Spinal cord (tissue), 10 donors: Measurements from ENCODE around the gene NCR3LG1. TPM values are rescaled to one million over a fixed set of nuclear protein-coding genes. Genes with fewer than 3 reads are reported as not detected.
A peak's percentile ranks its signal among the peaks of the same experiment; 100 is the strongest.

ENCODE experiments used
- DNase-seq, 6 donors: peaks; one replicate each; pipeline versions ENCODE4 v3.0.0 to v3.0.0-alpha.2; 2013 to 2015; ENCODE audit warnings: low spot score in 6 of 6, low read depth in 4 of 6
- H3K27ac ChIP-seq: one replicate; pipeline ENCODE4 v1.5.1; 2013; ENCODE audit warnings: low read depth, low read length, control low read depth
- H3K27me3 ChIP-seq: one replicate; pipeline ENCODE4 v1.6.1; 2013; ENCODE audit warnings: low read length; ENCODE audit not compliant: control insufficient read depth, insufficient read depth
- H3K36me3 ChIP-seq: one replicate; pipeline ENCODE4 v1.6.1; 2013; ENCODE audit warnings: low read length; ENCODE audit not compliant: control insufficient read depth, insufficient read depth
- H3K4me1 ChIP-seq: one replicate; pipeline ENCODE4 v1.6.1; 2013; ENCODE audit warnings: low read length; ENCODE audit not compliant: control insufficient read depth, insufficient read depth
- H3K4me3 ChIP-seq: one replicate; pipeline ENCODE4 v1.5.1; 2013; ENCODE audit warnings: low read depth, low read length, control low read depth
- H3K9me3 ChIP-seq: one replicate; pipeline ENCODE4 v1.6.1; 2013; ENCODE audit warnings: low read length; ENCODE audit not compliant: control insufficient read depth, insufficient read depth
- WGBS: methylation state at CpG from one replicate; pipeline ENCODE4 v1.1.5; 2013; ENCODE audit warnings: missing lambda C conversion rate; ENCODE audit not compliant: insufficient coverage; 5-methylcytosine and 5-hydroxymethylcytosine counted together
- polyA plus RNA-seq, 2 donors: library from polyadenylated mRNA; unstranded; fragments of 120-200 nt; gene quantifications; one replicate each; pipeline ENCODE4 v1.2.1, GENCODE V29; 2013; ENCODE audit not compliant: insufficient read length in 2 of 2
- total RNA-seq, 2 donors: library from RNA; depleted of rRNA in 1 of 2; stranded (reverse); fragments of 120-200 nt in 1 of 2; fragments of >200 nt in 1 of 2; gene quantifications; one replicate each; pipeline versions ENCODE4 v1.2.3 to v1.2.4, GENCODE V29; 2013 to 2014
- donor health status: healthy.

The NCR3LG1 gene
- total and polyA plus RNA-seq, 4 donors: 6.3 to 14.4 (median 8.1) TPM

DNA sequence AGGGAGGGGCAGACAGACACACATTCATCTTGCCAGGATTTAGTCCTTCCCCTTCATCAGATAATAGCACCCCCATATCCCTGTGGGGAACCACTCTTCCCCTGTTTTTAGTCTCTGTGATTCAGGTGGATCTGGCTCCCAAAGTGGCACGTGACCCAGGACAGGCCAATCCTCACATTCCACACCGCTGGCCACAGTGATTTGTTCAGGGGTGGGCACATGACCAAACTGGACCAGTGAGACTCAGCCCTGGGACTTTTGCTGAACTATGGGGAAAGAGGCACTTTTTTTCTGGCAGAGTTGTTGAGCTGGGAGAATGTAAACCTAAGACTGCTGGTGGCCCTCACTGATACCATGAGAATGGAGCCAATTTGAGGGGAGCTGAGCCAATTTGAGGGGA, 56.0 kb downstream of the NCR3LG1 start:
- Histone ChIP-seq H3K9me3 (no peaks in the 10 kb centered on the region), H3K27ac (no peak overlapping the region), H3K27me3 (no peaks in the 10 kb centered on the region), H3K4me3 (no peak overlapping the region), H3K4me1 (peaks cover 8% of the 10 kb centered on the region), H3K36me3 (peaks cover 7% of the 10 kb centered on the region)
- WGBS: no CpG with 5 or more reads among the region's 2 CpGs
- no peak for DNase-seq

DNA sequence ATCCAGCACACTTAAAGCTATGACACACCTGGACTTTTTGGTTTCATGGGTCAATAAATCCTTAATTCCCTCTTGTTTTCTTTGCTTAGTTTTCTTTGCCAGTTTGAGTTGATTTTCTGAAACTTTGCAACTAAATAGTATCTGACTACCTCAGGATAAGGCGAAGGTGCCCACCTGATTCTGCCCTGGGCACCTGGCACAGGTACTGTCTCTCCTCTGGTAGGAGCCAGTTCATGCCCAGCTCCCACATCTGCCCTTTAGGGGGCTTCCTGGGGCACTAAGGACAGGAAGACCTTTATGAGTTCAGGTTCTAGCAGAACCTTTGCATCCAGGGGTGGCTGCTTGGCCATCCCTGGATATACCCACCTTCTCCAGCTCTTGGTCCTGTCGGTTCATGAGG, 56.4 kb downstream of the NCR3LG1 start:
- Histone ChIP-seq H3K4me3 (no peak overlapping the region), H3K27me3 (no peaks in the 10 kb centered on the region), H3K4me1 (peaks cover 8% of the 10 kb centered on the region), H3K9me3 (no peaks in the 10 kb centered on the region), H3K36me3 (peaks cover 7% of the 10 kb centered on the region), H3K27ac (no peak overlapping the region)
- DNase-seq: no peak
- WGBS: 100% methylated on average over 1 of the region's 2 CpGs

DNA sequence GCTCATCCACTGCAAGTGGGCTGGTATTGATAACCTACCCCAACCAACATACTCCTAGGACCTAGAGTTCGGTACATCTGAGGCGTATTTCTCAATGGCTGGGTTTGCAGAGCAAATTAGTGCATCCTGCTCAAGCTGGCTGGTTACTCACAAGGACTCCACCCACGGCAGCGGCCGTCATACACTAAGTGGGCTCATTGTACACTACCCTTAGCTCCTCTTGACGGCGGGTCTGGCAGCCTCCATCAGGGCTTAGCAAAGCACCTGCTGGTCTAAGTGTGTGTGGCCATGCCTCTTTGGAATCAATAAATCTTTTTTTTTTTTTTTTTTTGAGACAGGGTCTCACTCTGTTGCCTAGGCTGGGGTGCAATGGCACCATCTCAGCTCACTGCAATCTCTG, 57.0 kb downstream of the NCR3LG1 start:
- H3K27ac ChIP-seq: no peak overlapping the region
- WGBS: 90% methylated on average over 5 of the region's 7 CpGs
- no peak overlapping the region for H3K4me3 ChIP-seq
- peaks cover 7% of the 10 kb centered on the region for H3K36me3 ChIP-seq
- H3K4me1 ChIP-seq: peaks cover 8% of the 10 kb centered on the region
- no peaks in the 10 kb centered on the region for H3K9me3 ChIP-seq
- DNase-seq: no peak
- no peaks in the 10 kb centered on the region for H3K27me3 ChIP-seq

DNA sequence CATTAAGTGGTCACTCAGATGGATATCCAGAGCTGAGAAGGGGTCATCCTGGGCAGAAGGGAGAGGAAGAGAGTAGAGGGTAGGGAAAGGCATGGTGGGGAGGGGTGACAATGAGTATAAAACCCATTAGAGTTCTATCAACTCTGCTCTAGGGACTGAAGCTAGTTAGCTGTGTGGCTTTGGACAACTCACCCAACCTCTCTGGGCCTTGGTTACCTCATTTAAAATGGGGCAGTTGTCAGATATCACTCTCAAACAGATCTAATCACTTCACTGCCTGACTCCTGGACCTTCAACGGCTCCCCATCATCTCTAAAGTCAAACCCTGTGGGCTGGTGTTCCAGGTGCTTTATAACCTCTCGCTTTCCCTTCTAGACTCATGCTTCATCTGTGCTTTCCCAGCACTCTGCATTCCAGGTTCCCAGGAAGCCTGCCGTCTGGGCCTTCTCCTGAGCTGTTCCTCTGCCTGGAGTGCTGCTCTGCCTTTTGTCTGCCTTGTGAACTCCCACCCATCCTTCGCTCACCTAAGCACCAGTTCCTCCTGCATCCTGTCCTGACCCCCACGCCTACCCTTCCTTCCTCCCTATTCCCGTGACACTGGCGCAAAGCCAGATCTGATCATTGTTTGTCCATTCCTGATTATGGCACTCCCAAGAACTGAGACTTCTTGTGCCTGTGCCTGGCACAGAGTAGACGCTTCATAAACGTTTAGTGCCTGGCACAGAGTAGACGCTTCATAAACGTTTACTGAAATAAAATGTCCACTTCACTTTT, 59.2 kb downstream of the NCR3LG1 start:
- DNase-seq: no peak
- Histone ChIP-seq H3K27me3 (no peaks in the 10 kb centered on the region), H3K4me1 (peaks cover under 1% of the 10 kb centered on the region), H3K4me3 (no peak overlapping the region), H3K36me3 (peaks cover 11% of the 10 kb centered on the region), H3K27ac (no peak overlapping the region), H3K9me3 (no peaks in the 10 kb centered on the region)
- 71% methylated on average over 7 of the region's 11 CpGs for whole genome bisulfite sequencing

DNA sequence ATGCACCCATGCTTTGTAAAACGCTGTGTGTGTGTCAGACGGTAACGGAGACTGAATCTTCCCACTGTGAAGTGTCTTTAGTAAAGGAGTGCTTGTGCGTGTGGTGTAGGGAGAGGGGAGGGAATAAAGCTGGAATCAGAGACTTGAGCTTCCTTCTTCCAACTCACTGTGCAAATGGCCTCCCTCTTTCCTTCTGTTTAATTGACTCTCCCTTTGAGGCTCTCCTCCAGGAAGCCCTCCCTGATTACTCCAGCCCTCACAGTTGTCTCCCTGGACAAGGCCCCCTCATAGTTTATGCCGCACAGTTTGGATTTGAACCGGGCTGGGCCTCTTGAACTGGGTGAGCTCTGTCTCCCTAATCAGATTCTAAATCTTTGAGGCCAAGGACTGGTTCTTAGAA, 59.8 kb downstream of the NCR3LG1 start:
- Histone ChIP-seq H3K36me3 (peaks cover 11% of the 10 kb centered on the region), H3K4me1 (no peaks in the 10 kb centered on the region), H3K9me3 (no peaks in the 10 kb centered on the region), H3K27ac (no peak overlapping the region), H3K27me3 (no peaks in the 10 kb centered on the region), H3K4me3 (no peak overlapping the region)
- WGBS: 79% methylated on average over 5 of the region's 6 CpGs
- peak in 1 of 6 donors; percentile 33 for DNase-seq

DNA sequence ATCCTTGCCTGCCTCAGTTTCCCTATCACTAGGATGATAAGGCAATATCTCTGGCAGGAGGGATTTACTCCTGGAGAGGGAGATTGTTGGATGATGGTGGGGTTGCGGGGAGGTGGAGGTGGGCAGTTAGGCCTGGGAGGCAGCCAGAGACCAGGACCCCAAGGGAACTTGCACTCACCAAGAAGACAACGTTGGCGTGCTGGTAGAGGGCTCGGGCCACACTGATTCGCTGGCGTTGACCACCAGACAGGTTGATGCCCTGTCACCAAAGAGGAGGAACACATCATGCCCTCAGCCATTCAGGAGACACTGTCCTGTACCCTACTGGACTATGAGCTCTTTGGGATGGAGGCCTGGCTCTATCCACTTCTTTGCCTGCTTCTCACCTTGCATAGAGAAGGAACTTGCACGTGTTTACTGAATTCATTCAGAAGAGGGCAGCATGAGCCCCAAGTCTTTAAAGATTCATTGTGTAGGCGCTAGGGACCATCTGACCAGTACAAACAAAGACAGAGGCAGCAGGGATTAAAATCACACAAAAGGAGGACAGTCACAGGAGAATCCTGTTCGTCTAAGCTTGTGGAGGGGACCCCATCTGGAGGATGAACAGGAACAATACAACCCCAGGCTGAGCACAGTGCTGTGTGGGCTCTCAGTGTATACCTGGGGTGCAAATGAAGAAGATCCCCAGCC, 61.0 kb downstream of the NCR3LG1 start:
- H3K9me3 ChIP-seq: no peaks in the 10 kb centered on the region
- peaks cover 4% of the 10 kb centered on the region for H3K36me3 ChIP-seq
- no peaks in the 10 kb centered on the region for H3K27me3 ChIP-seq
- peak in 1 of 6 donors; percentile 68 for DNase-seq
- H3K4me3 ChIP-seq: no peak overlapping the region
- no peak overlapping the region for H3K27ac ChIP-seq
- H3K4me1 ChIP-seq: no peaks in the 10 kb centered on the region
- WGBS: 72% methylated on average over 9 of the region's 9 CpGs

DNA sequence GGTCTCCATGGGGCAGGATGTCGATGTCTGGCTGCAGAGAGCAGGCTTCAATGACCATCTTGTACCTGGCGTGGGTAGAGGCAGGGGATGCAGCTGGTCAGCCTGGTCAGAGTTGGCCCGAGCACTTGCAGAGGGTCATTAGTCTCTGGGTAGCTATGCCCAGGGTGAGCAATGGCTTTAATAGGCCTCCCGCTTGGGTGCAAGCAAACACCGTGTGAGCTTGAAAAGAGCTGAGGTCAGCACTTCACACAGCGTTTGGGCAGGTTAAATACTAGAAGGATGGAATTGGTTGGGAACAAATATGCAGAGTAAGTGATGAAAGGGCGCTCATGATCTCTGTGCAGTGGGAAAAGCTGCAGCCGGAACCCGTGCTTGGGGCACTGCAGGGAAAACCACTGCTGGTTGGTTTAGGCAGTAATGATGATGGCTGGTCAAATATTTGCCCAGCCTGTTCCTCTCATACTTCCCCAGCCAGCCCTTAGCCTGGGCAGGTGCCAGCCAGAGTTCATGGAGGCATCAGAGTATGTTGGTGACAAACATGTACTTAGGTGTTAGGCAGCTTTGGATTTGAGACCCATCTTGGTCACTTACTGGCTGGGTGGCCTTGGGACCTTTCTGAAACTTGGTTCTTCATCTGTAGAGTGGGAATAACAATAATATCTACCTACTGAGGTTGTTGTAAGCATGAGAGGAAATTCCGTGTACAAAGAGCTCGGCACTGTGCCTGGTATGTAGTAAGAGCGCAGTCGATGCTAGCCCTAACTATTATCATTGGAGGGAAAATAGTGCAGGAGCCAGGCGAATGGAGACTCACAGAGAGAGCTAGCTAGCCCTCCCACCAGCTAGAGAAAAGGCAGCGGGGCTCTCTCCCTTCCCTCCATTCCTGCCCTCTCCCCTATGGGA, 62.1 kb downstream of the NCR3LG1 start:
- H3K4me1 ChIP-seq: no peaks in the 10 kb centered on the region
- H3K36me3 ChIP-seq: peaks cover 4% of the 10 kb centered on the region
- no peaks in the 10 kb centered on the region for H3K9me3 ChIP-seq
- no peaks in the 10 kb centered on the region for H3K27me3 ChIP-seq
- peak in 1 of 6 donors; percentile 46 for DNase-seq
- 80% methylated on average over 9 of the region's 15 CpGs for WGBS
- no peak overlapping the region for H3K4me3 ChIP-seq
- no peak overlapping the region for H3K27ac ChIP-seq

DNA sequence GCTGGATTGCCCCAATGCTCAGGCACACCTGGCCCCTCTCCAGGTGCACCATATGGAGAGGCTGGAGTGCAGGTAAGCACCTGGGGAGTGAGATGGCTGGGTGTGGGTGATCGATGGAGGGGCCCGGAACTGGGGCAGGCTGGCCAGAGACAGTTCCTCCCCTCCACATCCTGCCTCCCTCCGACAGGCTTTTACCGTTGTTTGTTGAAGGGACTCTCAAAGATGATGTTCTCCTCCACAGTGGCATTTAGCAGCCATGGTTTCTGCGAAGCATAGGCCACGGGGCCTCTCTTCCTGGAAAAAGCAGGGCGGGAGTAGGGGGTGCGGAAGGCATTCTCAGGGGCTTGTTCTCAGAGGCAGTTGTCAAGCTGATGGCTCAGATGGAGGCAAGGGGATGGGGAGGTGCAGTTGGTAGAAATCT, 62.7 kb downstream of the NCR3LG1 start:
- H3K27ac ChIP-seq: no peak overlapping the region
- no peaks in the 10 kb centered on the region for H3K9me3 ChIP-seq
- peaks cover 4% of the 10 kb centered on the region for H3K36me3 ChIP-seq
- no peaks in the 10 kb centered on the region for H3K4me1 ChIP-seq
- WGBS: no CpG with 5 or more reads among the region's 8 CpGs
- no peak for DNase-seq
- H3K4me3 ChIP-seq: no peak overlapping the region
- no peaks in the 10 kb centered on the region for H3K27me3 ChIP-seq

DNA sequence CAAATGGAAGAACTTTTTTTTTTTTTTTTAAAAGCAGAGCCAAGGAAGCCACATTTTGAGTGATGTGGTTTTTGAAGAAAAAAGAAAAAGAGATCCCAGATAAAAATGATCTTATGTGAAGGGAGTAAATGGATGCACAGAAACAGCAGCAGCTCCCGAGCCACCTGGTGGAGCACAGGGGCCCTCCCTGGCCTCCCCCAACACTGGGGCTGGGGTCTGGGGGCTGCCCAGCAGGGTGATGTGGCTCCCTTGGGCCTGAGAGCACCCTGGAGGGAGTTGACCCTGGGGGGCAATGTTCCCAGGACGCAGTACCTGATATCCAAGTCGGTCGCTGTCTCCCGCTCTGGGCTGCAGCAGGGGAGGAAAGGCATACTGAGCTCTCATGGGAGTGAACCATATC, 63.4 kb downstream of the NCR3LG1 start:
- DNase-seq: no peak
- H3K27ac ChIP-seq: no peak overlapping the region
- H3K4me3 ChIP-seq: no peak overlapping the region
- WGBS: 89% methylated on average over 5 of the region's 5 CpGs
- H3K27me3 ChIP-seq: no peaks in the 10 kb centered on the region
- no peaks in the 10 kb centered on the region for H3K9me3 ChIP-seq
- peaks cover 4% of the 10 kb centered on the region for H3K36me3 ChIP-seq
- H3K4me1 ChIP-seq: no peaks in the 10 kb centered on the region
